Colon (tissue), 2 donors: Measurements from ENCODE around the gene DENND6B.

ENCODE experiments used
- FAIRE-seq: peaks from 2 replicates; lab custom pipeline; 2012; peaks lifted over from hg19 to GRCh38; lab: Jason Lieb, UNC
- donor health status: control.
- donor health status: control.

Gene DENND6B

DNA sequence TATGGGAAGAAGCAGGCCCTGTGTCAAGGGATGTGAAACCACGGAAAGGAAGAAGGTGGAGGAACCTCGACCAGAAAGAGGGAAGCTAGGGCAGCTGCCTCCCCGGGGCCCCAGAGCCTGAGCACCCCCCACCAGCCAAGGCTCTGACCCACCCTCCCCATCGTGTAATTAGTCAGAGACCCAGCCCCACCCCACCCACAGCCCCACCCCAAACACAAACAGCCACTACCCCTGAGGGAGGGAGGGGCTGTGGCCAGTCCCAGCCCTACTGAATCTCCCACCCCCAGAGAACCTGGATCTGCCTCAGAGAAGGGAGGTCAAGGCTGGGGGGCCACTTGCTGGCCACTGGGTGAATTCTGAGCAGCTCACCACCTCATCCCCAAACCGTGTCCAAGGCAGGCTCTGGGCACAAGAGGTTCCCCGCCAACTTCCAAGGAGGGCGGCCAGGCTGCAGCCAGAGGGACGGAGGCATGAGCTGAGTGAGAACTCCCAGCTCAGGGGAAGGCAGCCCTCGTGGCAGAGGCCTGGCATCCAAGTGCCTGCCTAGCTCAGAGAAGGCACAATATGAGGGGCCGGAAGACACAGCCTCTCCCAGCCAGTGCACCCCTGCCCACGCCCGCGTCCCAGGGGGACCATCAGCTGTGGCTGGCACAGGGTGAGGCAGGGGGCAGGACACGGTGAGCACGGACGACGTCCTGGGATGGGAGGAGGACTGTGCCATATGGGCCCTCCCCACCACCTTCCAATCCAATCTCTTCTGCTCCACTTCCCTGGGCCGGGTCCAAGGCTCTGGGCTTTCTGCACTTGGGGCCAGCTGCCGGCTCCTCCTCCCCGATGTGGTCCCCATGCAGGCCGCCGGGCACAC is 22.1 kb downstream of the DENND6B start:
- no peak for FAIRE-seq

DNA sequence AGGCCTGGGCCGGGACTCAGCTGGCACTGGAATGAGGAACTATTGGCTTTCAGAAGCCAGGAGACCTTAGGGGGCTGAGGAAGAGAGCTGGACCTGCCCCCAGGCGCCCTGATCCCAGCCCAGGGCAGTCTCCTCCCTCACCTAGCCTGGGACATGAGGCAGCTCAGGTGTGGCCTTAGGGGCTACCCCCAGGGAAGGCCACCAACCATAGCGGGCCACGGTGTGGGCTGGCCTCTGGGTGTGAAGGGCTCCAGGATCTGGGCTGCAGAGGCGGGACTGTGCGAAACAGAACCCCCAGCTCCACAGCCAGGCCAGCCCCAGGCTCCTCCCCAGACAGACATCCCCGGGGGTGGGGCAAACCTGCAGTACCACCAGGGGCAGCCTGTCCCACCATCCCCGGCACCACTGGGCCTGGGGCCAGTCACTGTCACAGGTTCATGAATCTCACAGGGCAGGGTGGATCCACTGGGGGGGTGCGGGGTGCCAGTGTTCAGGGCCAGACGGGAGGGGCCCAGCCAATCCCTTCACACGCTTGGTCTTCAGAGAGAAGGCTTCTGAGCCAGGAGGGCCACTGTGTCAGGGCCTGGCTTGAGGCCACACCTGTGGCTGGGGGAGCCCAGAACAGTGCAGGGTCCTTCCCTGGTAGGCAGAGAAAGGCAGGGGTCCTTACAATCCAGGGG is 22.8 kb downstream of the DENND6B start:
- no peak for FAIRE-seq

DNA sequence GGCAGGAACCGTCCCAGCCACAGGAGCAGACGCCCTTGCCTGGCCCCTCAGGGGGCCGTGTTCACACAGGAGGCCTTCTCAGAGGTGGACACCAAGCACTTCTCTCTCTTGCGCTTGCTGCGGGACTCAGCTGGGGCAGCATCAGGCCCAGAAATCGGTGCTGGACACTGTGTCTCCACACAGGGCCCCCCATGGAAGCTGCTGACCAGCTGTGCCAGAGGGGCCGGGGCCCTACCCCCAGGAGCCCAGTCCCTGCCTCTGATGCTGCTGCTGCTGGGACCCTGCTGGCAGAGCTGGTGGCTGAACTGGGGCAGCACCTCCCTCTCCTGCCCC is 23.3 kb downstream of the DENND6B start:
- FAIRE-seq: no peak

DNA sequence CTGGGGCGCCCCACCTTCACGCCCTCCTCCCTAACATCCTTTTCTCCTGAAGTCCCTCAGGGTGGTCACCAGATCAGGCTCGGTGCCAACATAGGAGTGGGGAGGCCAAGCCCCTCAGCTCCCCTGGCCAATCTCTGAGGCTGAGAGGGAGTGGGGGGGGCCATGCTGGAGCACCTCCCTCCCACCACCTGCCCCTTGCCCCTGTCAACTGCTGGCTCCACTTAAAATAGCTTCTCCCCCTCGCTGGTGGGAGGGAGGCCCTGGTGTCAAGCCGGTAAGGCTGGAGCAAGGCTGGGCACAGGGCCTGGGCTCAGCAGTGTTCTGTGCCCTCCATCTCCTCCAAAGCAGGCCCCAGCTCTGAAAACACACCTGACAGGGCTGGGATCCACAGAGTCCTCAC is 24.2 kb downstream of the DENND6B start:
- no peak for FAIRE-seq

DNA sequence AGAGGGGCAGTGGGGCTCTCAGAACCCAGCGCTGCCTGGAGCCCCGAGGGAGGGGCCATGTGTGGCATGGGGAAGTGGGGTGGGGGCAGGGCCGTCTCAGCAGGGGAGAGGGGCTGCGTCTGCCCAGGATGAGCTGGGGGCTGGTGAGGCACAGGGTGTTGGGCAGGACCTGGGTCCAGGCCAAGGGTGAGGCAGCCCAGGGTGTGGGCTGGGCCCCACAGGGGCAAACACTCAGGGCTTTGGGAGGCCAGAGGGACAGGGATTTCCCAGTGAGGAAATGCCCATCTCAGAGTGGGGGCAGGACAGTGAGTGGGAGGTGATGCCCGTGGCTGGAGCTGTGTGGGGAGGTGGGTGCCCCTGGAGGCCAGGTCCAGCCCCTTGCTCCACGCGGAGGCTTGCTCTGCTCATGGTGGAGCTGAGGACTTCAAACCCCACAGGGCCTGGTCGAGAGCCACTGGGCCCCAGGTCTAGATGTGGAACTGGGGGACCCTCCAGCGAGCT is 24.7 kb downstream of the DENND6B start:
- no peak for FAIRE-seq

DNA sequence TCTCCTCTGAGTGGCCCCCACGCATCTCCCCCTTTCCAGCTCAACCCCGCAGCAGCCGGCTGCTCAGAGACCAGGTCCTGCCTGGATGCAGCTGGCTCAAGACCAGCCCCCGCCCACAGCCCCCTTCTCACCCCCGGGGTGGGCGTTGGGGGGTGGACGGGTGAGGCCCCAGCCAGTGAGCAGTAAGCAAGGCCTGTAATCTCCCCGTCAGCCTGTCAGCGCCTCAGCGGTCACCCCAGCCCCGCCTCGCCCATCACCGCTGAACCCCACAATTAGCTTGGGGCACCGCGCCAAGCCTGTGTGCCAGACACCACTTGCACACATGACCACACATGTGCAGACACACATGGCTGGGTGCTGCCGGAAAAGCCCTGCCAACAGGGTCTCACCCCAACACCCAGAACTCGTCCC is 25.2 kb downstream of the DENND6B start:
- FAIRE-seq: no peak

DNA sequence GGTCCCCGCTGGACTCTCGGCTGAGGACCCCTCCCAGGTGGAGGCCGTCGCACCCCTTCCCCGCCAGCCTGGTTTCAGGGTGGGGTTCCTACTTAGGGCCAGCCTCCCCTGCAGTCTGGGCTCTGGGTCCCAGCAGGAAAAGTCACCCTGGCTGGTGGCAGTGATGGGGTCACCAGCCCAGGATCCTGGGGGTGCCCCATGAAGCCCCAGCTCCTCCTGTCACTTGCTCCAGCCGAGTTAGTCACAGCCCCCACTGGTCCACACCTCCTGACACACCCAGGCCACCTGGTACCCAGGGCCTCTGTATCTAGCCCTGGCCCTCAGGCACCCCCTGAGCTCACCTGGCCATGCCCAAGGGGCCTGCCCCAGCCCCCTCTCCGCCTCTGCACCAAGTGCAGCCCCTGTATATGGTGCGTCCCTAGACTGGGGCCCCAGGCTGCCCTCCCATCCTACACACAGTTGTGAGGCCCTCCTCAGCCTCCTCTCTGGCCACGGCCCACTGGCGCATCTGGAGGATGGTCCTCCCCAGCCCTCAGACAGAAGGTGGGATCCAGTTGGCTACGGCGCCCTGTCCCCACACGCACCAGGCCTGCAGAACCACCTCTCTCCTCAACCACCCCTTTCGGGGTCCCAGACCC is 26.1 kb downstream of the DENND6B start:
- no peak for FAIRE-seq

DNA sequence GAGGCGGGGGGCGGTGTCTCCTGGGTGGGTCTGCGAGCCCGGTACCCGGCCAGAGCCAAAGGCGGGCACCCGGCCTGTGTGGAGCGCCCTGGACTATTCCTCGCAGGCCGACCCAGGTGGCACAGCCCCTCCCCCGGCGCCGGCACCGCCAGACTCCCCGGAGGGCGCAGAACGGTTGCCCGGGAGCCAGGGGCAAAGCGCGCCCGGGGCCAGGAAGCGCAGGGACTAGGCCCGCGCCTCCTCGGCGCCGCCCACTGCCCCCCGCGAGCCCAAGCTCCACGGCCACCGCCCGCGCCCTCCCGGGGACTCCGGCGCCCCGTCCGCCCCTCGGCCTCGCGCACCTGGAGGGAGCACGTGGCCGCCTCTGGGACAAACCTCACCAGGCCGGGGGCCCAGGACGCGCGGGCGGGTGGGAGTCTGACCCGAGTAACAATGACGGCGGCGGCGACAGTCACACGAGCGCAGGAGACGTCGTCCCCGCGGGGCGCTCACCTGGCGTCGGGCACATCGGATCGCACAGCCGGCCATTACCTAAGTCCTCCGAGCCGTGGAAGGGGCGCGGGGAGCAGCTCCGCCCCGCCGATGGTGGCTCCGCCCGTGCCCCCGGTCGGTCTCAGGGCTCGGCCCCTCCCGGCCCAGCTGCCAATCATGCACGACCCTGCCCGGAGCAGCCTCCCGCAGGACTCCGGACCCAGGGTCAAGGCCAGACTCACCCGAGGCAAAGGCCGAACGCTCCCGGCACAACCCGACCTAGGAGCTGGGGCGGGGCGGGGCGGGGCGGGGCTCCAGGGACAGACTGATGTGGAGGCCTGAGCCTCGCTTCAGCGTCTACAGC is 26.8 kb downstream of the DENND6B start:
- FAIRE-seq: no peak

DNA sequence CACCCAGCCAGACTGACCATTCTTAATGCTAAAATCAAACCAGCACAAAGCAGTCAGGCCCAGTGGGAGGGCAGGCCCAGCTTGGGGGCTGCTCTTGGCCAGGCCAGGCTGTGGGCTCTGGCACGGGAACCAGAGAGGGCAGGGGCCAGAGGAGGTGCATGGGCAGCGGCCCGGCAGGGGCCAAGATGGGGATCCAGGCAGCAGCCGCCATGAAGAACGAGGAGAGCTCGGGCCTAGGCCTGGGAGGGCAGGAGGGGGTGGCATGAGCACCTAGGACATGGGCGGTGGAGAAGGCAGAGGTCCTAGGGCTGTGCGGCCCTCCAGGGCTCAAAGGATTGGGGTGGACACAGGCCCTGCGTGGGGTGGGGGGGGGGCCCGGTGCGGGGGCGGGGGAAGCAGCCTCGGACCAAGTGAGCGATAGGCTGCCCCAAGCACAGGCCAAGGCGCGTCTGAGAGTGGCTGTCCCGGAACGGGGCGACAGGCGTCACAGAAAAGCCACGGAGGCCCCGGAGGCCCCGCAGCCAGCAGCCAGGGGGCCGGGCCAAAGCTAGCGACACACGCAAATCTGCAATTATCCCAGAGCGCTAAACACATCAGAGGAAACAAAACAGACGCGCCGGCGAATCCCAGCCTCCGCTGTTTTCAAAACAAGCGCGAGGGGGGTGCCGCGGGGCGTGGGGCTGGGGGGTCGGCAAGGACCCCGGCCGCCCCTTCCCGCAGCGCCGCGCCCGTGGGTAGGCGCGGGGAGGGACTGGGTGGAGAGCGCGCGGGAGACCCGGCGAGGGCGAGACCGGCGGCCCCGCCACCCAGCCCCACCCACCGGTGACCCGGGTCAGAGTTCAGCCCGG is 27.7 kb downstream of the DENND6B start:
- no peak for FAIRE-seq

DNA sequence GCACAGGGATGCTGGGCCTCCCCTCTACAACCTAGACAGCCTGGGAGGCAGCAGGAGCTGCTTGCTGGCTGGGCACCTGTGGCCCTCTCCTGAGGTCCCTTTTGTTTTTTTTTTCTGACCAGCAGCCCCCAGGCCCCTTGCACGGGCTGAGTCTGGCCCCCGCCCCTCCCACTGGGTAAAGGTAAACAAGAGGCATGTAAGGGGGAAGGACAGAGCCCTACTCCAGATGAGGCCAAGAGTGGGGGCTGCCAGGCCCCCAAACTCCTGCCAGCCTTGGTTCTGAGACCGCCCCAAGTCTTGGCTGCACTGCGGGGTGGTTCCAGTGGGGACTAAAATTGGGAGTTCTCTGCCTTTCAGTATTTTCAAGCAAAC is 28.6 kb downstream of the DENND6B start:
- no peak for FAIRE-seq

DNA sequence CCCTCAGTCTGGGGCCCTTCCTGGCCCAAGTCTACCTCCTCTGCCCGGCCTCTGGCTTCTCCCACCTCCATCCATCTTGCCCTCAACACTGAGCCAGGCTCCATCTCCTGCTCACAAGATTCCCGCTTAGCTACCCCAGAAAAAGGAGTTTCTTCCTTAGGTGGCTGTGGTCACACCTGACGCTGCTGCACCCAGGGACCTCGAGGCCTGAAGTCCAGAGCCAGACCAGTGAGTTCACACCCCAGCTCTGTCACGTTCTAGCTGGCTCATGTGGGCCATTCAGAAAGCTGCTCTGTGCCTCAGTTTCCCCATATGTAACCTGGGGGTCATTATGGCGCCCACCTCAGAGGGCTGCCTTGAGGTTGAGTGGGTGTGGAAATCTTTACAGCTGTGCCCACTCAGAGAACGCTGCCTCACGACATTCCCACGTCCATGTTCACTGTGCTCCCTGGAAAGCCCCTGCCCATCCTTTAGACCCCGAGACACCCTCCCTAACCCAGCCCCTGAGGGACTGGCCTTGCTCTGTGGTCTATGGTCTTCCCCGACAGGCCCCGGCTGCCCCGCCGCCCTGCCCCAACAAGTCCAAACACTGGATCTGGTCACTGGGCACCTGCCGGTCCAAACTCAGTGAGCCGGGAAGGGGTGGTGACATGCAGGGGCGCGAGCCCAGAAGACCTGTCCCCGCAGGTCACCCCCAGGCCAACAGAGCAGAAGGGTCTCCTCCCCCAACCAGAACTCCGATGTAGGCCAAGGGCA is 29.1 kb downstream of the DENND6B start:
- no peak for FAIRE-seq

DNA sequence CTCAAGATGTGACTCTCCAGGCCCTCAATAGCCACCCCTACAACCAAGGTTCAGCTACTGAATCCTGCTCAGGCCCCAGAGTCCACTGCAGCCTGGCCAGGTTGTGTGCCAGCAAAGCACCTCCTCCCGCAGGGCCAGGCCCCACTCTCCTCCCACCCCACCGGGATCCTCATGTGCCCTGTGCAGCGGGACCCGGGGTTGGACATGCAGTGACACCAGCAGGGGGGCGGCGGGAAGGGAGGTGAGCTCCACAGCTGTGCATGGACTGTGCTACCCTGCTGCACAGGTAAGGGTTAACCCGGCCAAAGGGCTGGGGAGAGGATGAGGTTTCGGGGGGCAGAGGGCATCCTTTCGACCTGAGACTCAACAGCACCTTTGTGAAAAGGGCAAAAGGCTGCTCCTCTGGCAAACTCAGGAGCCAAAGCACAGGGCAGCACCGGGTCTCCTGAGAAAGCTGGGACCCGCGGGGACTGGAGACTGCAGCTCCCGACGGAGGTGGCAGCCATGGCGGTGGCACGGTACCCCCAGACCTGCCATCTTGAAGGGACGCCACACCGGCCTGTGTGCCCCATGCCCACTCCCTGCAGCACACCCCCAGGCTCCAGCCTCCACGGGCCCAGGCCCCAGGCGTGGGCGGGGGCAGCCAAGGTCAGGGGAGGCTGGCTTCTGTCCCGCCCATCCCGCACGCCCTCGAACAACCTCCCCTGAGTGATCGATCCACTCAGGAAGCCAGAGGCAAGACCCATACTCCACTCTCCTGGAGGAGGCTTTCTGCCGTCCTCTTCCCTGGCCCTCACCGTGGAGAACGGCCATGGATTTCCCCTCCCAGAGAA is 29.9 kb downstream of the DENND6B start:
- FAIRE-seq: no peak

DNA sequence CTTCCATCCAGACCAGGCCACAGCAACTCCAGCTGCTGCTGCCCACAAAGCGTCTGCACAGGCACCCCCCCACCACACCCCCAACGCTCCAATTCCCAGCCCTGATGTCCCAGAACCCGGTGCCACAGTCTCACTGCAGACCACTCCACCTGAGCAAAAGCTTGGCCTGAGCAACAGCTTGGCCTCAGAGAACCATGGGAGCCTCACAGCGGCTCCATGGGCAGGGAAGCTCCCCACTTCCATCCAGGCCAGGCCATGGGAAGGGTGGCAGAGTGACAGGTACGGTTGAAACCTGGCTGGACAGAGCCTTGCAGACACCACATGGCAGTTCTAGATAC is 32.5 kb downstream of the DENND6B start:
- FAIRE-seq: no peak

DNA sequence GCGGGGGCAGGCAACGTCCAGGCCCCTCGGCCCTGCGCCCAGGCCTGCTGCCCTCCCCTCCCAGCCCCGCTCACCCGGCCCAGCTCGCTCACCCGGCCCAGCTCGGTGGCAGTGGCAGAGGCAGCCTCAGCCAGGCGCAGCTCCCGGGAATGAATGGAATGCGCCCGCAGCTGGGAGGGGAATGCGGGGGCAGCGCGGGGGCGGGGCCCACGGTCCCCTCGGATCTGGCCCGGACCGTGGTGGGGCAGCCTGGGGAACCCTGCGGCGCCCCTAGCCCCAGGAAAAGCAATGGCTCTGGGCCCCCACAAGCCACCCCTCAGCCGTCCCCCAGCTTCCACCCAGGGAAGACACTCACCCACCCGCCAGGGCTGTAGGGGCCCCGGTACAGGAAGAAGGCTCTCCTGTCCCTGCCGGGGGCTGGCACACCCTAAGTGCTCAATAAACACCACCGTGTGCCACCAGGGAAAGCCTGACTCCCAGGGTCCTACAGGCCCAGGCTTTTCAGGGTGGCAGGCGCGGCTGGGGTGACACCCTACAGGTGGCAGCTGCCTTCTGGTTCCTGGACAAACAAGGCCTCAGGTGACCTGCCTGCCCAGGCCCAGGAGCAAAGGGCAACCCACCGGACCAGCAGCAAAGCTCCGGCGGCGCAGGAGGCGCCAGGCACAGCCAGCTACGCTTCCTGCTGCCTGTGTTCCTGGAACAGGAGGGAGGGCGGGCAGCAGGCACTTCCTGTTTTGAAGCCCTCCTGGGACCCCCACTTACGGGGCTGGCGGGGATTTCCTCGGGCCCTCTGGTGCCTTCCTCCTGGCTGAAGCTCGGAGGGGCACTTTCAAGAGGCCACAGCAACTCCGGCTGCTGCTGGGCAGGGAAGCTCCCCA is 33.1 kb downstream of the DENND6B start:
- no peak for FAIRE-seq

DNA sequence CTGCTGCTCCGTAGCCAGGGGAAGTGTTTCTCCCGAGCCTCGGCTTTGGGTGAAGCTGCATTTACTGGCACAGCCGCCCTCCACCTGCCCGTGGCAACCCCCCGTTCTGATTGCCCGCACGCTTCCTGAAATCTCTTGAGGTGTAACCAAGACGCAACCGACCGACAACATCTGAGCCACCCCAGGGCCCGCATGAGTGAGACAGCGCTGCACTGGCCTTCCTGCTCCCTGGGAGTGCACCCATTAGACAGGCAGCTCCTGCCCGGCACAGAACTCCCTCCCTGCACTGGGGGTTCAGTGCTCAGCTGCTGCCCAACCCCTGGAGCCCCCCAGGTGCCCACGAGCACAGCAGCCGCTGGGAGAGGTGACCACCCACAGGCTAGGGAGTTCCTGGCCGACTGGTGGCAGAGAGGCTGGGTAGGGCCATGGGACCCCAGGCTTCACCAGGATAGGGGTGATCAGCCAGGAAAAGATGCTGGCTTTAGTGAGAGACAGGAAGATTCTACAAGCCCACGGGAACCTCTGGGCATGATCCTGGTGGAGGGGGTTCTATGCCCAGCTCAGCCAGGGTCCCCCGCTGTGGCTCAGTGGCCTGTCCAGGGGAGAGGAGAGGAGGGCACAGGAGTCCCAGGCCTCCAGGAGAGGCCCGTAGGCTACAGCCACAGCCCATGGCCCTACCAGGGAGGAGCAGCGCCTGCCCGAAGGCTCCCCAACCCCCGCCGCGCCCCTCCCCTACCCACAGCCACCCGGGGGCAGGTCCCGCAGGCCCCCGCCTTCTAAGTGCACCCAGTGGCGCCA is 34.0 kb downstream of the DENND6B start:
- no peak for FAIRE-seq

DNA sequence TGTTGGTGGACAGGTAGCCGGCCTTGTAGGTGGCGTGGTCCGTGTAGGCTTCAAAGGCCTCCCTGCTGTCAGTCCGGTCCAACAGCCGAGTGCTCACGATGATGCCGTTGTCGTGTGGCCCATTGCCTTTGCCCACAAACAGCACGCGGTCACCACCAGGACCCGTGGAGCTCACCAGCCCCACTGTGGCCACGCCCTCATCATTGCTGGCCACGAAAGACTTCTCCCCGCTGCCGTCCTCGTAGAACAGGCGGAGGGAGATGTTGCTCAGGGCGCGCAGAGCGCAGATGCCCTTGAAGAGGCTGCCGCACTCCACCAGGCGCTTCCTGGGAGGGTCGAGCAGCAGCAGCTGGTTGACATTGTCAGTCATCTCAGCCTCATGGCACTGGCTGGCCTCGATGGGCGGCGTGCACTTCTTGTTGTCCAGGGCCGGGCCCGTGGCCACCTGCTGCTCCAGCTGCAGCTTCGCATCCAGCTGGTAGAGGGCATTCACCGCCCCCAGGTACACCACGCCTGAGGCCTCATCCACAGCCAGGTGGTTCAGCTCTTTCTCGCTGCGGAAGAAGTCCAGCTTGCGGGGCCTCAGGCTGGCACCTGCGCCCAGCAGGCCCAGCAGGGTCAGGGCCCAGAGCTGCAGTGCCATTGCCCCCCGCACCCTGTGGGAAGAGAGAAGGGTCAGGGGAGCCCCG is 36.7 kb downstream of the DENND6B start:
- no peak for FAIRE-seq
